NCI-H524 (cell line): ENCODE results near the gene ADCY1.

Experiments used
- DNase-seq, 2 experiments: peaks; one replicate each; lab custom pipeline; 2025; lab: John Stamatoyannopoulos, UW

Gene ADCY1

DNA sequence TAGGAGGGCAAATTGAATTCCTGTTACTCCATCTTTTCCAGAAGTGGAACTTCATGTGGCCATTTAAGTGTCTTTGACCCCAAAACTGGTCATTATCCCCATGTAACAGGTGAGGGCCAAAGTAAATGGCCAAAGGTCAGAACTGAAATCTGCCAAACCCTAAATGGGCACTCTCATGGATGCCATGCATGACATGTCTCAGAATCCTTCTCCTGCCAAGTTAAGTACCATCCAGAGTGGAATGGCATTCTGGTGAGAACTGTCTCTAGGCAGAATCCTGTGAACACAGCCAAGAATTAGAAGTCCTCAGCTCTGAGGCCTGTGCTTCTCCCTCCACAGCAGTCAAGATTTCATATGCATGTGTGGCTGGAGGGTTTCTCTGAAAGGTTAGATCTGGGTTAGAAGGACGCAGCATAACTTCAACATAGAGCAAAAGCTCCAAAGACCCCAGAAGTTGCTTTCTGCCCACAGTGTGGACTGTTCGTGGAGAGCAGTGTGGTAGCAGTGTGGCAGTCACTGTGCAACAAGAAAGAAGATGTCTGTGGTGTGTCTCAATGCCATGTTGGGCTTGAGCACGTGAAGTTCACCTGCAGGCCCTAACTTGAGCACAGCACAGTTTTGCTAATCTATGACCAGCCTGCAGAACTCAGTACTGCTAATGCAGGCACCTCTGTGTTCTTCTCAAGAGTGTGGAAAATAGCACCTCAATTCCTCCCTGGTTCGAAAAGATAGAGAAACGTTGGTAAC lies 121.3 kb downstream of the ADCY1 start:
- no peak for DNase-seq

DNA sequence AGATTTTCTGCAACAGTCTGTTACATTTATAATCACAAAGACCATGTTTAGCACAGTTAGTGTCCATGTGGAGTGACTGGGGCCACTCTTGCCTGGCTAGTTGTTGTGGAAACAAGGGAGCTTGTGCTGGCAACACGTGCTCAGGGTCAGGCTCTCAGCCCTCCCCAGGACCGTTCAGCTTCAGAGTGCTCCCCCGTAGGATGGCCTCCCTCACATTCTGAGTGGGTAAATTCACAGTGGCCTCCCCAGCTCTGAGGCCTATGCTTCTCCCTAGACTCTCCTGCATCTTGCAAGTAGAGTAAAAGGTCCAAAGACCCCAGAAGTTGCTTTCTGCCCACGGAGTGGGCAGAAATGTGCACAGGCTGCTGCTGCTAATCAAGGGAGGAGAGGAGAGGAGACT lies 122.3 kb downstream of the ADCY1 start:
- no peak for DNase-seq

DNA sequence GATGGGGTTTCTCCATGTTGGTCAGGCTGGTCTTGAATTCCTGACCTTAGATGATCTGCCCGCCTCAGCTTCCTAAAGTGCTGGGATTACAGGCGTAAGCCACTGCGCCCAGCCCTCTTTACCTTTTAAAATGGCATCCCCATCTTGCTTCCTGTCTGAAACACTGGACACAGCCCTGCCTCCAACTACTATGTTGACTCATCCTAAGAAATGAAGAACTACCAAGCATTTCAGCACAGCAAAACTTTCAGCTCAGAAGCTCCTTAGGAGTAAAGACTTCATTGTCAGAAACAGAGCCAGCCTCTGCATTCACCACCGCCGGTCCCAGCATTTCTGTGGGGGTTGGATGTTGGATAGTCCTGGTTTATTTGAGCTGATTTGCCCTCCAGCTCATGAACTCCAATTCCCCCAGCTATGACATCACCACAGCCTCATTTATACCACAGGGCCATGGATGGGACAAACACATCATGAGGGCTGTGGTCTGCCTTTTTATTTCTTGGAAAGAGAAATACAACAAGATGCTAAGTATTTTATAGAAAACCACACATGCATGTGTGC lies 123.5 kb downstream of the ADCY1 start:
- DNase-seq = no peak

DNA sequence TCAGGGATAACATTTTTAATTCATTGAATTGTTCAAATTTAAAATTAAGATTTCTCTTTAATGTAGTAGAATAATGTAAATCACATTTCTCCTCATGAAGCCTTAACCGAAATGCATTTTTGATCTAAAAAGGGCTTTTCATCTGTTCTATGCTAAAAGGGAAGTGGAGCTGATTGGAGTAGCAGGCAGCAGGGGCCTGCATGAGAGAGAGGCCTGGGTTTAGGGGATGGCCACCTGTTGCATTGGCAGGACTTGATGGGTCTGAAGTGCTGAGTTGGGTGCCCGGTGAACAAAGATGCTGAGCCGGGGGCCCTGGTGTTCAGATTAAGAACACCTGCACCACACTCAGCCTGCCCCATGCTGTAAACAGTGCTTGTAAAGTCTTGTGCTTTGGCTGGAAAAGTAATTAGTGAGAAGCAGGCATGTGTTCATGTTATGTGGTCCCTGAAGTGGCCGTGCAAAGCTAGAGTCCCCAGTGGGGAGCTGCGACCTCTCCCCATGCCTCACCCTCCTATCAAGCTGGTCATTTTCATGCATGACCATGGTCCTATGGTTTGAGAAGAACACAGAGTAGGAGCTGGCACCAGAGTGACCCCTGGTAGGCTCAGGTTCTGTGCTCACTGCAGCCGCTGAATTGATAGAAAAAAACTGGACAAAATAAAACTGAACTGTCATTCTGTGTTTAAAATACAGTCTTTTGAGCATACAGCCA lies 124.3 kb downstream of the ADCY1 start:
- no peak for DNase-seq

DNA sequence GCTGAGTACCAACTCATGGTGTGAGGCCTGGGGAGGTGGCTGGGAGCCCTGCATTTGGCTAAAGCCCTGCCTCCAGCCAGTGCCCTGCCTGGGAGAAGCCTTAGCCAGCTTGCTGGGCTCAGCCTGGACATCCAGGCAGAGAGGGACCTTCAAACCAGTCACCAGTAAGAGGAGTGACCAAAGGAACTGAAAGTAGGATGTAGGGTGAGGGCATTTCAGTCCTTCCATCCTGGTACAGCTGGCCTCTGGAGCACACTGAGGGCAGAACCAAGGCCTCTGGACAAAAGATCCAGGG lies 124.8 kb downstream of the ADCY1 start:
- DNase-seq = no peak

DNA sequence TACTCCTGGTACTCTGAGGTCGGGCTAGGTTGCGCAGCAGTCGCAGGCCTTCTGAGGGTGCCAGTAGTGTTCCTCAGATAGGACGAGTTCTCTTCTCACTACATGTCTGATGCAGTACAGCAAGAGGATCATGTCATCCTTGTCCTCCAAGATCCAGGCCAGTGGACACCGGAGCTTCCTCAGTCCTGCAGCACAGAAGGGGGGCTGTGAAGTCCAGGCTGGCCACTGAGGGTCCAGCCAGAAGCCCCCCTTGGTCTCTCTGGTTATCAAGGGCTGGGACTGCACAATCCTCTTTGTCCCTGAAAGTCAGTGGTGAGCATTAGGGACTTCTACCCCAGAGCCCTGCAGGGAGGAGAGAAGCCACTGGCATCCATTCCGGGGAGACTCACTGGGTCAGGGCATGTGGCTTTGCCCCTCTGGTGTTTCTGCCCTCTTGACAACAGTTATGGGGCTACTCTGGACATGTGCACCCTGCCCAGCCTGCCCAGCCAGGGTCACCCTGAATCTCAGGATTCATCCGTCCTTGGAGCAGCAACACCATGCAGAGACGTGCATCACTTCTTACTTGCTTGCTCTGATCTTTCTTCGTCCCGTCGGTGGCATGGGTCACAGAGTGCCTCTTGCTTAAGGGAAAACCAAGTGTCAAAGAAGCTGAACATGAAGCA lies 125.7 kb downstream of the ADCY1 start:
- DNase-seq = no peak

DNA sequence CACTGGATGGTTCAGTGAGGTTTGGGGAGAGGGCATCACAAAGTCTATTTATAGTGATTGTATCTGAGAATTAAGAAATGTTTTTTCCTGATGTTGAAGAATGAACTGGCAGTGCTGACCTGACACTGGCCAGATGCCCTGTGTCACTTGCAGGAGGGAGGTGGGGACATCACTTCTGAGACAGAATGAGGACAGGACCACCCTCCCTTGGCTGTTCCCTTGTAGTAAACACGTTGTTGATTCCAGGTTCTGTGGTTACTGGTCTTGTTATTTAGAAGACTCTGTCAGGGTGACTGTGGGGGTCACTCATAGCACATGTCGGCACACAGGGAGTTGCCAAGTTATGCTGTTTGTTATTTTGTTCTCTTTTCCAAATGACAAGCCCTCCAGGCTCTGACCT lies 126.4 kb downstream of the ADCY1 start:
- DNase-seq = no peak

DNA sequence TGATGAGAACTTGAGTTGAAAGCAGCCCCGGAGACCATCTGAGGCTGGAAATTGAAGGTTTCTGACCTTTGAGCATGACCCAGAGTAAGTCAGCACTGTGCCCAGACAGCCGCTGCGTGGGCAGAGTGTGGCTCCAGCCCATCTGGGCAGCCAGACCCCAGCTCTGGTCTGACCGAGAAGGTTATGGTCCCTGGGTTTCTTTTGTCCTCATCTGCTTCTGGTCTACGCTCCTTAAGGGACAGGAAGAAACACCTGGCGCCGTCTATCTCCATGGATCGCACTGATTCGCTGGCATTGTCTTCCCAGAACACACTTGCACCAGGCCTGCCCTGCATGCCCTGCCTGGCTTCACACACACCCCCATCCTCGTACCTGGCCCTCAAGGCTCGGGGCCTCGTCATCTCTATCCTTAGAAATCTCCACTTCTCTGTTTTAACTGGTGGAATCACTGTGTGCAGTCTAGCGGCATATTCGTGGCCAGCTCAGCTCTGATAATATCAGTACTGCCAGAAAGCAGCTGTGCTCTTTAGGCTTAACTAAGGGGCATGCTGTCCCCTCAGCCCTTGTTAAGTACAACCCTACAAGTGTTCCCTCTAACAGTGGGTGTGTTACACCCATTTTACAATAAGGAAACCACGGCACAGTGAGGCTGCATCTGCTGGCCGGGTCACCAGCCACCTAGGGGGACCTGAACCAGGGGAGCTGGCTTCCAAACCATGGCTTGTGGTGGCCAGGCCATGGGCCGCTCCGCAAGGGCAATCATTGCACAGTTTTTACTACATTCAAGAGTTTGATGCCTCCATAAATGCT lies 127.7 kb downstream of the ADCY1 start:
- no peak for DNase-seq

DNA sequence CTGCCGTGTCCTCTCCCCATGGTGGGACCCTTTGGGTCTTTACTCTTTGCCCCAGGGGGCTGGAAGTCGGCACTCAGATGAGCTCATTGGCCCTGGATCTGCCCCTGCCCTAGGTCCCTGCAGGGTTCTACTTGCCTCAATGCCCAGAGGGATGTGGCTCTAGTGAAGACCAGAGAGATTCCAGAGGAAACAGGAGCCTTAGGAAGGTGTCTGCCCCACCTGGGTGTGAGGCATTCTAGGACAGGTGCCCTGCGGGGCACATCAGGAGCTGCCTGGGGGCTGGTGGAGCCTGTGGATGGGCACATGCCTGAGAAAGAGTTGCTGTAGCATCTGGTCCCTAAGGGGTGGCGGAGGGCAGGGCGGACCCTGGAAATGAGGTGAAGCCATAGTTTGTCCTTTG lies 128.6 kb downstream of the ADCY1 start:
- DNase-seq = no peak

DNA sequence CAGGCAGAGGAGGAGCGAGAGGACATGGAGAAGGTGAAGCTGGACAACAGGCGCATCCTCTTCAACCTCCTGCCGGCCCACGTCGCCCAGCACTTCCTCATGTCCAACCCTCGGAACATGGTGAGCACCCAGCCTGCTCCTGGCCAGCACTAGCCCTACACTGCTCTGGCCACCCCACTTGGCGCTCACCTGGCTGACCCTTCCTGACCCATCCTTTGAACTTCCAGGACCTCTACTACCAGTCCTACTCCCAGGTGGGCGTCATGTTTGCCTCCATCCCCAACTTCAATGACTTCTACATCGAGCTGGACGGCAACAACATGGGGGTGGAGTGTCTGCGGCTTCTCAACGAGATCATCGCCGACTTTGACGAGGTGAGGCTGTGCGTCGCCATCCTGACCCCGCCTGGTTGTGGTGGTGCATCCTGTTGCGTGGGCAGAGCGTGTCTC lies 129.2 kb downstream of the ADCY1 start:
- DNase-seq = no peak

DNA sequence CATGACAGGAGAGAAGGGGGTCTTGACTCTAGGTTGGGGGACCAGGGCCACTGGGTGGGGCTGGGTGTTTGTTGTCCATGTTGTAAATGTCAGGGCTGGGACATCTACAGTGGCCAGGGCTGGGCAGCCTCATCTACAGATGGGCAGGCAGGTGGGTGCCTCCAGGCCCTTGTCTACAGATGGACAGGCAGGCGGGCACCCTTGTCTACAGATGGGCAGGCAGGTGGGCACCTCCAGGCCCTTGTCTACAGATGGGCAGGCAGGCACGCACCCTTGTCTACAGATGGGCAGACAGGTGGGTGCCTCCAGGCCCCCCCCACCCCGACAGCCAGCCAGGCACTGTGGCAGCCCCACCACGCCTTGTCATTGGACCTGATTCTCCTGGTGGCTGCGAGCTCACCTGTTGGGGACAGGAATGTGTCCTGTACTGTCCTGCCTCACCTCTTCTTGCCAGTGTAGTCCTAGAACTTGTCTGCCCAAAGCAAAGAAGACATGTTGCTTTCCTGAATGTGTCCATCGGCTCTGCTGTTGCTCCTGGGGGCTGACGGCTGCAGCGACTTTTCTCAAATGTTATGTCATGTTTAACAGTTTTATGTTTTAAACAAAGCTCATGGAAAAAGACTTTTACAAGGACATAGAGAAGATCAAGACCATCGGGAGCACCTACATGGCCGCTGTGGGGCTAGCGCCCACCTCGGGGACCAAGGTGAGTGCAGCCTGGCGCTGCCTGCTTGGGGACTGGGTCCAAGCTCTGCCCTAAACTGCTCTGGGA lies 129.9 kb downstream of the ADCY1 start:
- no peak for DNase-seq

DNA sequence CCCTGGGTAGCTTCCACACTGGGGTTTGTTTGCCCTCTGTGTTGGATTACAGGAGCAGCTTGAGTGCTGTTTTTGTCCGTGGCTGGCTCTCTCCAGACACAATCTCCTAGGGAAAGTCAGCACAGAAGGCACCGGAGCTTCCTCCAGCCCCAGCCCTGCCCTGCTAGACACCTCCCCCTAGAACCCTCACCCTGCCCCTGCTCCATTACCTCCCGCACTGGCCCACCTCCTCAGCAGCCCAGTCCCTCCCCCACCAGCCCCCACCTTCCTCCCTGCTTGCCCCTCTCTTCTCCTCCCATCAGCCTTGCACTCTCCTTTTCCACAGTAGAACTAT lies 130.5 kb downstream of the ADCY1 start:
- DNase-seq = no peak

DNA sequence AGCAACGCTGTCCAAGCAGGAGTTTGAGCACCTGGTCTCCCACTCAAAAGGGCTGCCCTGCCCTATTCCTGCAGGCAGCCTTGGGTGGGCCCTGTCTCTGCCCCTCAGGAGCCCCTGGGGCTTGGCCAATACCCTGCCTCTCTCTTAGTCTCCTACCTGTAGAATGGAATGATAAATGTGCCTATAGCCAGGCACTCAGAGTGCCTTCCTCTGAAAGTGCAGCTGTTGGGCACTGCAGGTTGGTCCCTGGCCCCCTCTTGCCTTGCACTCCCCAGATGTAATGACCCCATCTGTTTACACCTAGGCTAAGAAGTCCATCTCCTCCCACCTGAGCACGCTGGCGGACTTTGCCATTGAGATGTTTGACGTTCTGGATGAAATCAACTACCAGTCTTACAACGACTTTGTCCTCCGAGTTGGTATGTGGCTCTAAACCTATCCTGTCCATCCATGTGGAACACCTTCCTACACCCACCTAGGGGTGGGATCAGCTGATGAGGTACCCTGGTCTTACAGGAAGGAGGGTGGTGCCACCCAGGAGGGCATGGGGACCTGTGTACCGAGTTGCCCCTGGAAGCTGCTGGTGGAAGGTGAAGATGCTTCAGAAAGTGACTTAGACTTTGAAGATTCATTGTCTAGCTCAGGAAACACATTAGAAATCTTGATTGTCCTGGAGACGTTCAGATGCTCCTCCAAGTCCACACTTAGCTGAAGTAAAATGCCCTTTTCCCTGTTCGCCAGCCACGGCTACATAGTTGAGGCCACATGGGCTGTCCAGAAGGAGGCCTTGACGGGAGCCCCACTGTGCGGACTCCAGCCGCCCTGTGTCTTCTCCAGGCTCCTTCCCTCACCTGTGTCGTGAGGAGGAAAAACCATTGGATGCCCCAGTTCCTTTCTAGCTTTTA lies 134.1 kb downstream of the ADCY1 start:
- DNase-seq = no peak

DNA sequence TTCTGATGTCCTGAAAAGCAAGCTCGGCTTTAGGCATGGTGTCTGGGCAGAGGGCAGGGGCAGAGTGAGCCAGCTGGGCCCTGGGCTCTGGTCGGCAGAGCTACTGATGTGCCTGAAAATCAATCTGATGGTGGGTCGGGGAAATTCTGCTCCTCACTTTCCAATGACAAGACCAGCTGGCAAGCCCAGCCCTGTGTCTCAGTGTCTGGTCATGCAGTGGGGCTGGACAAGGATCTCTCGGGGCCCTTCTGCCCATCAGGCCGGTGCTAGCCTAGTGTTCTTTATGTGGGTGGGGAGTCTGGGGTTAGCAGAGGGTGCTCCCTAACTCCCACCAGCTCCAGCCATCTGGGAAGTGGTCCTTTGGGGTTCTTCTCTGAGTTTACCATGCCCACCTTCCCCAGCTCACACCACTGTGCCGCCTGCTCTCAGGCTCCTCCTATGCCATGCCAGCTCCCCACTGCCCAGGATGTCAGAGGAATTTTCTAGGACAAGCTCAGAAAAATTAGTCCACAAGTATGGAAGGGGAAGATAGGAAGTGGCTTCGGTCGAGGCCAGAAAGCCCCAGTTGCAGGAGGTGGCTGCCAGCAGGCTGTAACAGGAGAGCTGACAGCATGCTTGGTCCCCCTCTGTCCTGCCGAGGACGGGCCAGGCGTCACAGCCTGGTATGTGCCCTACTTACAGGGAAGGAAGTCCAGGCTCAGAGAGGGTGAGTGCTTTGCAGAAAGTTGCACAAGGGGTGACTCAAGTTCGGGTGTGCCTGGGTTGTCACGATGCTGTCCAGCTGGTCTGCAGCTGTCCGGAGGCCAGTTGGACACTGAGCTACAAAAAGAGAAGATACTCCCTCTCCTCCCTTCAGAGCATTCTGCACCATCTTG lies 135.2 kb downstream of the ADCY1 start:
- DNase-seq = no peak

DNA sequence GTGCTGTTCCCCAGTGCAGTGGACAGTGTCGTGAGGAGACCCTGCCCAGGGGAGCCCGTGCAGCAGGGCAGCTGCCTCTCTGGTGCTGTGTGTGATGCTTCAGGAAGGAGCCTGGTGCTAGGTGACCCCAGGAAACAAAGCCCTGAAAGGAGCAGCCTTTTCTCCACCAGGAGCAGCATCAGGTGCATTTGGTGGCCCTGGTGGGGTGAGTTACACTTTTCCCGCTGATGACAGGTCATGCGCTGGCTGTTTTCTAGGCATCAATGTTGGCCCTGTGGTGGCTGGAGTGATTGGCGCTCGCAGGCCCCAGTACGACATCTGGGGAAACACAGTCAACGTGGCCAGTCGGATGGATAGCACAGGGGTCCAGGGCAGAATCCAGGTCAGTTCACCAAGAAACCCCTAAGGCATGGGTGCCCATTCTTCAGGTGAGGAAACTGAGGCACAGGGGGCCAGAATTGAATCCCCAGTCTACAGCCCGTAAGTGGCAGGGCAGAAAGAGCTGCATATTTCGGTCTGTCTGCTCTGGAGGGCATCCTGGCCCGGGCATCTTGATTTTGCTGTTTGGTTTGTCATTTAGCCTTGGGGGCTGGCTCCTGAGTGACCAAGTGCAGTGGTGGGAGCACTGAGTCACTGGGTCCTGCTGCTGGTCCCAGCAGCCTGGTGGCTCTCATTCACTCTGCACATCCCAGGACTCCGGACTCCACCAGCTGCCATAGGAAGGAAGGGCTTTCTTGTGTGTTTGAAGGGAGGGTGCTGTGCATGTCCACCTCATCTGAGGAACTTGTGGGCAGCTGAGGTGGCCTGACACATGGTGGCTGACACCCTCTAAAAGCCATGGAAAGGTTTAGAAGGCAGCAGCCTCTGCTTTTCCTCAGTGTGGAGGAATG lies 136.3 kb downstream of the ADCY1 start:
- no peak for DNase-seq

DNA sequence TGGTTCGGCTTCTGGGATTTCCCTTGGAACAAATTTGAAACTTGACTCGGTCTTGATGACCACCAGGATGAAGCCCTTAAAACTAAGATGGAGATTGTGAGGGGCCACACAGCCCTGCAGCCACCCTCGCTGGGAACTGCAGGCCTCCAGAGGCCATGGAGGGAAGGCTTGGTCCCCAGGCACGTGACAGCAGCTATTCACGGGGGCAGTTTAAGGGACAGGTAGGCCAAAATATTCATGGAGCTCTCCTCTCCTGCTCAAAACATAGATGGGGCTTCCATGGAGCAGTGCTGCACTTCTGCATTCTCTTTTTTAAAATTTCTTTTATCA lies 137.0 kb downstream of the ADCY1 start:
- no peak for DNase-seq

DNA sequence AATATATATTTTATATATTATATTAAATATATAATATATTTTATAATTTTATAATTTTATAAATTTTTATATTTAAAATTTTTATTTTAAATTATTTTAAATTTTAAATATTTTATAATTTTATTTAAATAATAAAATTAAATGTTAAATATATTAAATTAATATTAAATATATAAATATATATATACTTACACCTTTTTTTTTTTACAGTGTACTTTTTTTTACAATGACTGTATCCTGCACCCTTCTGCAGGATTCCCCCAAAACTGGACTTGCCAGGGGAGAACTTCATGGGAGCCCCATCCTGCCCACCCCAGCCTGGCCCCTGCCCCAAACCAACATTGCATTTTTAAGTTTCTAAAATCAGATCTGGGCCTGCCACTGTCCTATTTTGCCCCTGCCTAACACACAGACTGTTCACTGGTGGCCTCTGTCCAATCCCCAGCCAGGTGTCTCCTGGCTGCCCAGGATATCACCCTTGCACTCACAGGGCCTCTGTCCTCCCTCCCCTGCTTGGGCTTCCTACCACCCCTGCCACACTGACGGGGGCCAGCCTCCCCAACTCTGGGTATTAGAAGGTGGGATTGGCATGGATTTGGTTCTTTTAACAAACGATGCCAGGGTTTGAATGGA lies 138.0 kb downstream of the ADCY1 start:
- DNase-seq = no peak
